ENCODE measurements around the gene MUC12.

DNA sequence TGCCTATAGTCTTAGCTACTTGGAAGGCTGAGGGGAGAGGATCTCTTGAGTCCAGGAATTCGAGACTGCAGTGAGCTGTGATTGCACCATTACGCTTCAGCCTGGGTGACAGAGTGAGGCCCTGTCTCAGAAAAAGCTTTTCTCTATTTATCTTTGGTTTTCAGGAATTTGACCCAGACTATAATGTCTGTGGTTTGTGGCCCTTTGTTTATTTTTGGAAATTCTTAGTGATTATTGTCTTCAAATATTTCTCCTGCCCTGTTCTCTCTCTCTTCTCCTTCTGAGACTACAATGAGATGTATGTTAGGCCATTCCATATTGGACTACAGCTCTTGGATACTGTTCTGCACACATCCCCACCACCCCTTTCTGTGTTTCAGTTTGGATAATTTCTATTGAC lies 4.7 kb downstream of the MUC12 start:
- TF ChIP-seq CTCF (IDR thresholded peaks at IDR 0.05; ENCODE audit: borderline replicate concordance, extremely low read depth, low read length, poor library complexity, severe bottlenecking), result no peak
- no peak for TF ChIP-seq EZH2 (IDR thresholded peaks at IDR 0.05; ENCODE audit: borderline replicate concordance, low read depth, low read length, severe bottlenecking)
